PC-3 (cell line): ENCODE data around the gene ADCY9. TPM values are rescaled to one million over a fixed set of nuclear protein-coding genes. Genes with fewer than 3 reads are reported as not detected.

Source experiments
- ATAC-seq: fragments of 200-7000 bp; cut with Tn5 transposase; 2 replicates; pipeline ENCODE4 v1.9.1; 2020; ENCODE audit warnings: mild to moderate bottlenecking, moderate library complexity
- BruUV-seq: library from RNA; stranded (reverse); fragments of 400-500 nt; replicated peaks from 2 replicates; lab custom pipeline; 2021; lab: Mats Ljungman, UMichigan
- CTCF ChIA-PET: fragments of 300-600 bp; sonication (Branson Sonifier 250); formaldehyde crosslinking; loops from one replicate; lab custom pipeline; 2022; ENCODE audit warnings: antibody characterized with exemption; lab: Charles Lee
- POLR2A ChIA-PET: fragments of 300-600 bp; sonication (Branson Sonifier 250); formaldehyde crosslinking; loops from one replicate; lab custom pipeline; 2022; ENCODE audit warnings: antibody characterized with exemption; ENCODE audit not compliant: unreplicated experiment; lab: Charles Lee
- DNase-seq: peaks from one replicate; pipeline ENCODE4 v3.0.0-alpha.2; 2015
- H2AFZ ChIP-seq: fragments of 300-600 bp; sonication (generic); 2 replicates; pipeline ENCODE4 v1.6.0; 2016; ENCODE audit warnings: antibody characterized with exemption, low read length
- H3F3A ChIP-seq: fragments of 300-600 bp; sonication (generic); one replicate; pipeline ENCODE4 v1.6.0; 2017; ENCODE audit warnings: antibody characterized with exemption, low read length, control low read depth, mild to moderate bottlenecking; ENCODE audit not compliant: unreplicated experiment
- H3K27ac ChIP-seq: fragments of 300-600 bp; sonication (generic); 2 replicates; pipeline ENCODE4 v1.5.1; 2016; ENCODE audit warnings: mild to moderate bottlenecking, low read length
- H3K27me3 ChIP-seq: fragments of 300-600 bp; sonication (generic); 2 replicates; pipeline ENCODE4 v1.6.1; 2016; ENCODE audit warnings: low read length, mixed read lengths
- H3K36me3 ChIP-seq: fragments of 300-600 bp; sonication (generic); 2 replicates; pipeline ENCODE4 v1.6.1; 2016; ENCODE audit warnings: low read depth, mixed run types, low read length, mixed read lengths
- H3K4me1 ChIP-seq: fragments of 300-600 bp; sonication (generic); 2 replicates; pipeline ENCODE4 v1.5.1; 2016; ENCODE audit warnings: low read length; ENCODE audit not compliant: insufficient read depth
- H3K4me2 ChIP-seq: fragments of 300-600 bp; sonication (generic); 2 replicates; pipeline ENCODE4 v1.6.0; 2016; ENCODE audit warnings: low read length
- H3K4me3 ChIP-seq: fragments of 300-600 bp; sonication (generic); 2 replicates; pipeline ENCODE4 v1.5.1; 2016; ENCODE audit warnings: mild to moderate bottlenecking, low read length, mixed read lengths
- H3K79me2 ChIP-seq: fragments of 300-600 bp; sonication (generic); 2 replicates; pipeline ENCODE4 v1.6.1; 2017; ENCODE audit warnings: low read length, mixed read lengths
- H3K9ac ChIP-seq: fragments of 300-600 bp; sonication (generic); 2 replicates; pipeline ENCODE4 v1.6.0; 2016; ENCODE audit warnings: mild to moderate bottlenecking, low read length
- H3K9me2 ChIP-seq: fragments of 300-600 bp; sonication (generic); replicated peaks from 2 replicates; pipeline ENCODE4 v1.6.1; 2016; ENCODE audit warnings: mixed run types, low read length, mixed read lengths
- H3K9me3 ChIP-seq: fragments of 300-600 bp; sonication (generic); 2 replicates; pipeline ENCODE4 v1.6.1; 2016; ENCODE audit warnings: low read length, mixed read lengths
- H4K20me1 ChIP-seq: fragments of 300-600 bp; sonication (generic); 2 replicates; pipeline ENCODE4 v1.6.1; 2016; ENCODE audit warnings: low read length, mixed read lengths
- CTCF ChIP-seq: fragments of 300-600 bp; sonication (generic); conservative IDR thresholded peaks from 2 replicates; pipeline ENCODE4 v1.5.1; 2017; ENCODE audit warnings: antibody characterized with exemption, low read depth, mild to moderate bottlenecking, low read length
- EZH2 ChIP-seq: fragments of 300-600 bp; sonication (generic); IDR thresholded peaks from one replicate; pipeline ENCODE4 v1.6.1; 2017; ENCODE audit warnings: antibody characterized with exemption, mild to moderate bottlenecking, low read length; ENCODE audit not compliant: unreplicated experiment
- EZH2phosphoT487 ChIP-seq: fragments of 300-600 bp; sonication (generic); IDR thresholded peaks from 2 replicates; pipeline ENCODE4 v1.6.1; 2018; ENCODE audit warnings: mild to moderate bottlenecking, antibody characterized with exemption, low read length, borderline replicate concordance
- intact Hi-C: fragments of 100-400 bp; cut with micrococcal nuclease; formaldehyde crosslinking; loops from 2 replicates; pipeline ENCODE4 v1.9.0; 2023
- total RNA-seq: library from RNA; depleted of rRNA; stranded (reverse); fragments of >200 nt; gene quantifications from 2 replicates; pipeline ENCODE4 v1.2.3, GENCODE V29; 2014

ADCY9 gene
- total RNA-seq, 1 experiment from 2014 or later = 6.2 TPM

DNA sequence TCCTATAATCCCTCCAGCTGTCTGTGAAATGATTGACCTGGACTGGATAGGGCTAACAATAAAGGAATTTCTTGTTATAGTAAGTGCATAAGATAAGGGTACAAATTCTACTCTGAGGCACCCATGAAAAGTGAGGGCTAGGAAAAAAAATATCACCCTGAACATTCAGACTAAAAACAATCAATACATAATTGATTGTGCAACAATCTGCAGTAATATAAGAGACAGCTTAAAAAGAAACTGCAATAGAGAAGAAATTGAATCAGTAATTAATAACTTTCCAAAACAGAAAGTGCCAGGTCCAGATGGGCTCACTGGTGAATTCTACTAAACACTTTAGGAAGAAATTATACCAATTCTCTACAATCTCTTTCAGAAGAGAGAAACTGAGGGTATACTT, 191.5 kb downstream of the ADCY9 start:
- TF ChIP-seq CTCF (no peak), EZH2phosphoT487 (no peak), EZH2 (no peak)
- Histone ChIP-seq H3K9me2 (no peaks in the 10 kb centered on the region), H3K9ac (no peak overlapping the region), H3F3A (no peaks in the 10 kb centered on the region), H3K27ac (no peak overlapping the region), H3K4me2 (no peak overlapping the region), H3K79me2 (no peaks in the 10 kb centered on the region), H3K4me3 (no peak overlapping the region), H4K20me1 (no peaks in the 10 kb centered on the region), H2AFZ (no peak overlapping the region), H3K27me3 (no peaks in the 10 kb centered on the region), H3K36me3 (no peaks in the 10 kb centered on the region), H3K9me3 (no peaks in the 10 kb centered on the region), H3K4me1 (no peaks in the 10 kb centered on the region)
- intact Hi-C loops = no loop called here
- DNase-seq (no peak), ATAC-seq (no peak)
- ChIA-PET POLR2A (no interaction called here), CTCF (no interaction called here)
- BruUV-seq = no TSS peak

- H2AFZ ChIP-seq = no peak overlapping the region
- no peaks in the 10 kb centered on the region for H4K20me1 ChIP-seq
- ChIA-PET POLR2A (no interaction called here), CTCF (no interaction called here)
- DNase-seq (no peak), ATAC-seq (no peak)
- H3K9ac ChIP-seq = no peak overlapping the region
- H3K36me3 ChIP-seq = no peaks in the 10 kb centered on the region
- no peak overlapping the region for H3K4me2 ChIP-seq
- TF ChIP-seq EZH2 = no peak
- TF ChIP-seq CTCF = no peak
- no peak for TF ChIP-seq EZH2phosphoT487
- no peak overlapping the region for H3K4me3 ChIP-seq
- no peaks in the 10 kb centered on the region for H3K79me2 ChIP-seq
- H3K9me3 ChIP-seq = no peaks in the 10 kb centered on the region
- no peaks in the 10 kb centered on the region for H3K27me3 ChIP-seq
- H3K9me2 ChIP-seq = no peaks in the 10 kb centered on the region
- H3F3A ChIP-seq = no peaks in the 10 kb centered on the region
- no peak overlapping the region for H3K27ac ChIP-seq
- BruUV-seq = no TSS peak
- H3K4me1 ChIP-seq = no peaks in the 10 kb centered on the region
- intact Hi-C loops = no loop called here
Observed at GRCh38 chr16:3922241-3922640, 194.0 kb downstream of the ADCY9 start.

- no peak overlapping the region for H3K4me3 ChIP-seq
- H3K9me2 ChIP-seq = no peaks in the 10 kb centered on the region
- H3K36me3 ChIP-seq = no peaks in the 10 kb centered on the region
- no TSS peak for BruUV-seq
- POLR2A ChIA-PET = no interaction called here
- CTCF ChIA-PET = no interaction called here
- intact Hi-C loops = no loop called here
- ATAC-seq (no peak), DNase-seq (no peak)
- H3K9me3 ChIP-seq = no peaks in the 10 kb centered on the region
- no peak overlapping the region for H2AFZ ChIP-seq
- no peaks in the 10 kb centered on the region for H3F3A ChIP-seq
- H3K27ac ChIP-seq = no peak overlapping the region
- no peak overlapping the region for H3K9ac ChIP-seq
- H4K20me1 ChIP-seq = no peaks in the 10 kb centered on the region
- H3K4me1 ChIP-seq = no peaks in the 10 kb centered on the region
- H3K79me2 ChIP-seq = no peaks in the 10 kb centered on the region
- TF ChIP-seq EZH2 (no peak), CTCF (no peak), EZH2phosphoT487 (no peak)
- H3K27me3 ChIP-seq = no peaks in the 10 kb centered on the region
- no peak overlapping the region for H3K4me2 ChIP-seq
Observed at GRCh38 chr16:3920206-3920605, 196.0 kb downstream of the ADCY9 start.
